ENCODE results near the gene SPAG17. TPM values are rescaled to one million over a fixed set of nuclear protein-coding genes. Genes with fewer than 3 reads are reported as not detected.

The SPAG17 gene
- total and polyA plus RNA-seq, 4 experiments from 2014 or later, result not detected

- POLR2A ChIA-PET (ENCODE audit: partially characterized antibody), result no interaction called here
- DNase-seq, result no peak
- H3K27ac Mint-ChIP-seq, result no peak overlapping the region
- no peaks in the 10 kb centered on the region for H3K36me3 Mint-ChIP-seq
- no peak overlapping the region for H3K4me3 Mint-ChIP-seq
- Histone ChIP-seq H3K4me3 (ENCODE audit: low read length in 2 of 2) (no peak overlapping the region), H3K36me3 (ENCODE audit: insufficient read depth, low read length) (no peaks in the 10 kb centered on the region), H3K4me1 (ENCODE audit: insufficient read depth, low read length) (no peaks in the 10 kb centered on the region), H3K27ac (ENCODE audit: low read depth, low read length) (no peak overlapping the region), H3K9me3 (ENCODE audit: control insufficient read depth in 1 of 2, low read length in 2 of 2) (no peaks in the 10 kb centered on the region), H3K27me3 (ENCODE audit: insufficient read depth, low read length) (no peaks in the 10 kb centered on the region)
- H3K9me3 Mint-ChIP-seq, result peaks cover 0 to 4% (median 0%) of the 10 kb centered on the region in 8 donors
- H3K4me1 Mint-ChIP-seq, result no peaks in the 10 kb centered on the region
- intact Hi-C loops (cut with micrococcal nuclease), result no loop called here
- peaks cover 3 to 25% of the 10 kb centered on the region in 2 donors for H3K27me3 Mint-ChIP-seq
- CTCF ChIA-PET (ENCODE audit: partially characterized antibody), result no interaction called here
Observed at GRCh38 chr1:118013336-118013735, 171.7 kb downstream of the SPAG17 start.

- no peak for DNase-seq
- CTCF ChIA-PET (ENCODE audit: partially characterized antibody), result no interaction called here
- H3K27me3 Mint-ChIP-seq, result peaks cover 4 to 23% of the 10 kb centered on the region in 2 donors
Observed at GRCh38 chr1:118012515-118013124, 172.4 kb downstream of the SPAG17 start.

GRCh38 chr1:118008011-118008410 is 177.0 kb downstream of the SPAG17 start:
- no peak overlapping the region for H3K4me3 ChIP-seq (ENCODE audit: low read length in 2 of 2)
- H3K9me3 Mint-ChIP-seq, result peaks cover 0 to 11% (median 3%) of the 10 kb centered on the region in 8 donors
- H3K9me3 ChIP-seq (ENCODE audit: control insufficient read depth in 1 of 2, low read length in 2 of 2), result no peaks in the 10 kb centered on the region
- CTCF ChIA-PET (ENCODE audit: partially characterized antibody), result no interaction called here
- no peaks in the 10 kb centered on the region for H3K4me1 ChIP-seq (ENCODE audit: insufficient read depth, low read length)
- no peaks in the 10 kb centered on the region for H3K36me3 ChIP-seq (ENCODE audit: insufficient read depth, low read length)
- intact Hi-C loops (cut with micrococcal nuclease), result no loop called here
- no peak overlapping the region for H3K27ac ChIP-seq (ENCODE audit: low read depth, low read length)
- DNase-seq, result no peak
- H3K27me3 Mint-ChIP-seq, result peaks cover 8 to 13% of the 10 kb centered on the region in 2 donors
- H3K27me3 ChIP-seq (ENCODE audit: insufficient read depth, low read length), result no peaks in the 10 kb centered on the region
- no peaks in the 10 kb centered on the region for H3K4me1 Mint-ChIP-seq
- H3K27ac Mint-ChIP-seq, result no peak overlapping the region
- H3K36me3 Mint-ChIP-seq, result no peaks in the 10 kb centered on the region
- no peak overlapping the region for H3K4me3 Mint-ChIP-seq
- POLR2A ChIA-PET (ENCODE audit: partially characterized antibody), result no interaction called here

More at GRCh38 chr1:118012515-118013124, 172.4 kb downstream of the SPAG17 start:
- Histone ChIP-seq H3K4me3 (ENCODE audit: low read length in 2 of 2) (no peak overlapping the region), H3K27ac (ENCODE audit: low read depth, low read length) (no peak overlapping the region), H3K4me1 (ENCODE audit: insufficient read depth, low read length) (no peaks in the 10 kb centered on the region), H3K27me3 (ENCODE audit: insufficient read depth, low read length) (no peaks in the 10 kb centered on the region), H3K36me3 (ENCODE audit: insufficient read depth, low read length) (no peaks in the 10 kb centered on the region), H3K9me3 (ENCODE audit: control insufficient read depth in 1 of 2, low read length in 2 of 2) (no peaks in the 10 kb centered on the region)
- intact Hi-C loops (cut with micrococcal nuclease), result no loop called here
- Mint-ChIP-seq H3K27ac (no peak overlapping the region), H3K9me3 (peaks cover 0 to 4% (median 0%) of the 10 kb centered on the region in 8 donors), H3K4me3 (no peak overlapping the region), H3K4me1 (no peaks in the 10 kb centered on the region), H3K36me3 (no peaks in the 10 kb centered on the region)
- POLR2A ChIA-PET (ENCODE audit: partially characterized antibody), result no interaction called here

GRCh38 chr1:118007391-118007790 is 177.6 kb downstream of the SPAG17 start:
- Mint-ChIP-seq H3K4me3 (no peak overlapping the region), H3K27me3 (peaks cover 8 to 13% of the 10 kb centered on the region in 2 donors)
- intact Hi-C loops (cut with micrococcal nuclease), result no loop called here

GRCh38 chr1:118004312-118004711 is 180.7 kb downstream of the SPAG17 start:
- Histone ChIP-seq H3K27me3 (ENCODE audit: insufficient read depth, low read length) (no peaks in the 10 kb centered on the region), H3K4me3 (ENCODE audit: low read length in 2 of 2) (no peak overlapping the region), H3K9me3 (ENCODE audit: control insufficient read depth in 1 of 2, low read length in 2 of 2) (no peaks in the 10 kb centered on the region), H3K4me1 (ENCODE audit: insufficient read depth, low read length) (no peaks in the 10 kb centered on the region), H3K36me3 (ENCODE audit: insufficient read depth, low read length) (no peaks in the 10 kb centered on the region), H3K27ac (ENCODE audit: low read depth, low read length) (no peak overlapping the region)
- Mint-ChIP-seq H3K27me3 (peaks cover 9 to 14% of the 10 kb centered on the region in 2 donors), H3K4me1 (no peaks in the 10 kb centered on the region), H3K4me3 (no peak overlapping the region), H3K36me3 (no peaks in the 10 kb centered on the region), H3K9me3 (peaks cover 0 to 19% (median 11%) of the 10 kb centered on the region in 8 donors), H3K27ac (no peak overlapping the region)
- intact Hi-C loops (cut with micrococcal nuclease), result no loop called here
- POLR2A ChIA-PET (ENCODE audit: partially characterized antibody), result no interaction called here
- DNase-seq, result no peak
- CTCF ChIA-PET (ENCODE audit: partially characterized antibody), result no interaction called here

More at GRCh38 chr1:118007391-118007790, 177.6 kb downstream of the SPAG17 start:
- Histone ChIP-seq H3K4me1 (ENCODE audit: insufficient read depth, low read length) (no peaks in the 10 kb centered on the region), H3K27ac (ENCODE audit: low read depth, low read length) (no peak overlapping the region), H3K9me3 (ENCODE audit: control insufficient read depth in 1 of 2, low read length in 2 of 2) (no peaks in the 10 kb centered on the region), H3K36me3 (ENCODE audit: insufficient read depth, low read length) (no peaks in the 10 kb centered on the region), H3K4me3 (ENCODE audit: low read length in 2 of 2) (no peak overlapping the region), H3K27me3 (ENCODE audit: insufficient read depth, low read length) (no peaks in the 10 kb centered on the region)
- Mint-ChIP-seq H3K4me1 (no peaks in the 10 kb centered on the region), H3K27ac (no peak overlapping the region), H3K9me3 (peaks cover 0 to 11% (median 3%) of the 10 kb centered on the region in 8 donors), H3K36me3 (no peaks in the 10 kb centered on the region)
- ChIA-PET CTCF (ENCODE audit: partially characterized antibody) (no interaction called here), POLR2A (ENCODE audit: partially characterized antibody) (no interaction called here)
- no peak for DNase-seq

- DNase-seq, result no peak
- H3K4me3 Mint-ChIP-seq, result no peak overlapping the region
- H3K9me3 Mint-ChIP-seq, result peaks cover 0 to 6% (median 0%) of the 10 kb centered on the region in 8 donors
- no peaks in the 10 kb centered on the region for H3K4me1 ChIP-seq (ENCODE audit: insufficient read depth, low read length)
- no peaks in the 10 kb centered on the region for H3K36me3 Mint-ChIP-seq
- no peaks in the 10 kb centered on the region for H3K9me3 ChIP-seq (ENCODE audit: control insufficient read depth in 1 of 2, low read length in 2 of 2)
- no peak overlapping the region for H3K27ac ChIP-seq (ENCODE audit: low read depth, low read length)
- ChIA-PET CTCF (ENCODE audit: partially characterized antibody) (no interaction called here), POLR2A (ENCODE audit: partially characterized antibody) (no interaction called here)
- H3K27me3 ChIP-seq (ENCODE audit: insufficient read depth, low read length), result no peaks in the 10 kb centered on the region
- no peaks in the 10 kb centered on the region for H3K4me1 Mint-ChIP-seq
- no peaks in the 10 kb centered on the region for H3K36me3 ChIP-seq (ENCODE audit: insufficient read depth, low read length)
- no peak overlapping the region for H3K27ac Mint-ChIP-seq
- intact Hi-C loops (cut with micrococcal nuclease), result no loop called here
- H3K27me3 Mint-ChIP-seq, result peaks cover 14 to 19% of the 10 kb centered on the region in 2 donors
- no peak overlapping the region for H3K4me3 ChIP-seq (ENCODE audit: low read length in 2 of 2)
Observed at GRCh38 chr1:117985973-117986372, 199.1 kb downstream of the SPAG17 start.

- Mint-ChIP-seq H3K4me3 (no peak overlapping the region), H3K9me3 (peaks cover 0 to 6% (median 0%) of the 10 kb centered on the region in 8 donors), H3K4me1 (no peaks in the 10 kb centered on the region), H3K27ac (no peak overlapping the region), H3K27me3 (peaks cover 14 to 19% of the 10 kb centered on the region in 2 donors), H3K36me3 (no peaks in the 10 kb centered on the region)
- intact Hi-C loops (cut with micrococcal nuclease), result no loop called here
- CTCF ChIA-PET (ENCODE audit: partially characterized antibody), result no interaction called here
- Histone ChIP-seq H3K9me3 (ENCODE audit: control insufficient read depth in 1 of 2, low read length in 2 of 2) (no peaks in the 10 kb centered on the region), H3K4me3 (ENCODE audit: low read length in 2 of 2) (no peak overlapping the region), H3K27me3 (ENCODE audit: insufficient read depth, low read length) (no peaks in the 10 kb centered on the region), H3K36me3 (ENCODE audit: insufficient read depth, low read length) (no peaks in the 10 kb centered on the region), H3K4me1 (ENCODE audit: insufficient read depth, low read length) (no peaks in the 10 kb centered on the region), H3K27ac (ENCODE audit: low read depth, low read length) (no peak overlapping the region)
- no peak for DNase-seq
- POLR2A ChIA-PET (ENCODE audit: partially characterized antibody), result no interaction called here
Observed at GRCh38 chr1:117985239-117985638, 199.8 kb downstream of the SPAG17 start.
